ENCODE data around the gene KCNH4.
"Not testable (repeated sequence)": the region's sequence is repeated elsewhere in the genome, so short reads cannot be mapped to it uniquely, and the experiment has no call there.

KCNH4 gene

GRCh38 chr17:42178817-42179216 lies 2.1 kb downstream of the KCNH4 start:
- DNase-seq (ENCODE audit: low spot score), result no peak

- no peak for DNase-seq (ENCODE audit: low spot score)
Measured at GRCh38 chr17:42177684-42178083, 3.3 kb downstream of the KCNH4 start.

DNA sequence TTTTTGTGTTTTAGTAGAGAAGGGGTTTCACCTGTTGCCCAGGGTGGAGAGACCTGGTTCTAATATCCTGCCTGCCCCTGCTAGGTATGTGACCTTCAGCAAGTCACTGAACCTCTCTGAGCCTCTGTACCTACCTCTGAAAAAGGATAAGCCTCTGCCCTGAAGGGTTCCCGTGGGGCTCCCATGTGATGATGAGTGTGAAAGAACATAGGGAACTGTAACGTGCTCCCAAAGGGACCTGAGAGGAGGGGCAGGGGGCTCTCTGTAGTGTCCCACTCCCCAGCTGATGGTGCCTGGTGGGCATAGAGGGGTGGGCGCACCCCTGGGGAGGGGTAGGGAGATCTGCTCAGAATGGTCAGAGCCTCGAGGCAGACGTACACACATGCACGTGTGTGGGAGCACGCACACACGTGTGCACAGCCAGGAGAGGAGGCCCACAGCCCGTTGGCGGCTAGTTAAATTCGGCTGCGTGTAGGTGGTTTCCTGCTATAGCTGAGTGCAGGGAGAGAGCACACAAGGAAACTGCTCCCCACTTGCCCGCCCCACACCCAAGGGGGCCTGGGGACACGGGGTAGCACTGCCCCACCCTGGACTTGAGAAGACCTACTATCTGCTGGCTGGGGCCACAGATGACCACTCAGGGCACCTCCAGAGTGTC lies 6.7 kb downstream of the KCNH4 start:
- no peak for DNase-seq (ENCODE audit: low spot score)

GRCh38 chr17:42171831-42172230 lies 9.1 kb downstream of the KCNH4 start:
- DNase-seq (ENCODE audit: low spot score), result no peak

GRCh38 chr17:42169351-42169750 lies 11.6 kb downstream of the KCNH4 start:
- no peak for DNase-seq (ENCODE audit: low spot score)

GRCh38 chr17:42167807-42168206 lies 13.1 kb downstream of the KCNH4 start:
- DNase-seq (ENCODE audit: low spot score), result no peak

DNA sequence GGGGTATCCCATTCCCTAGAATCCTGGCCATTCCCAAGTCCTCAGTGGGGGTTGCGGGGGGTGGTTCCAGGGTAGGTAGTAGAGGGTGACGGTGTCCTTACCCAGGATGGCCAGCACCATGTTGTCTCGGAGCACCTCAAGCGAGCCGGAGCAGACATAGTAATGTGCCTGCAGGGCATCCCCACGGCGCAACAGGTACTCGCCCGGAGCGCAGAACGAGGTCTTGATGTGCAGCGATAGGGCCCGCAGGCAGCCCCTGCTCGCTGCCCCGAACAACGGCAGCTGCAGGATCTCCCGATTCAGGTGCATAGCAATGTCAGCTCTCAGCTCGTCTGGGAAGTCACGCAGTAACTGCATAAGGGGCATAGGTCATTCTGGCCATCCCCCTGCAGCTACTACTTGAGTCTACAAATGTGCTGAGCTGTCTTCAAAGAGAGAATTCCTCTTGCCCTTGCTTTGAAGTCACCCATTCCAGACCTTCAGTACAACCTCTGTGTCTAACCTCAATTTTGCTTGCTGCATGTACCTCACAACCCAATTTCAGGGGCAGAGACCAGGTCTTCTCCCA lies 14.7 kb downstream of the KCNH4 start:
- no peak for DNase-seq (ENCODE audit: low spot score)

GRCh38 chr17:42165751-42166150 lies 15.2 kb downstream of the KCNH4 start:
- no peak for DNase-seq (ENCODE audit: low spot score)

DNA sequence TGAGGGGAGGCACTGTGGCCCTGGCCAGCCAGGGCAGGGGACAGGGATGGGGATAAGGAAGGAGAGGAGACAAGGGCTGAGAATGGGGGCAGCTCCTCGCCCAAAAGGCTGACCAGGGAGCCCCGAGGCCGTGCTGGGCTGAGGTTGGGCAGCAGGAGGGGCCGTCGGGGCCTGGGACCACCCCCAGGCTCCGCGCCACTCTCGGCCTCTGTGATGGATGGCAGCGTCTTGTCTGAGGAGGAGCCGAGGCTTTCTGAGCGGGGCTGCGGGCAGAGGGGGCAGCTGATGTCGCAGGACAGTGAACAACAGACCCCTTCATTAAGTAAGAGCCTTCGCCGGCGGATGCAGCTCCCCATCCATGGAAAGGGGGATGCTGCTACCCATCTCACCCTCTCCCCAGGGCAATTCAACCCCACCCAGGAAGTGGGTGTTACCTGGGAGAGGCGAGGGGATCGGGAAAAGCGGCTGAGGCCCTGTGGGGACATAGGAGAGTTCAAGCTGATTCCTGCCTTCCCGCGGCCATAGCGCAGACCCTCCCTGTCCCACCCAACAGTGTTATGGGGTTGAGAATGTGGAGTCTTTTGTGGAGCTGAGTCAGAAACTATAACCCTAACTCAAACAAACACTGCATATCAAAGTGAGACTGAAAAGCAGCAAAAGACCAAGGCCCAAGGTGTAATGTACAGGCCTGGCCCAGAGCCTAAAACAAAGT lies 17.1 kb downstream of the KCNH4 start:
- DNase-seq (ENCODE audit: low spot score), result no peak

- DNase-seq (ENCODE audit: low spot score), result no peak
Measured at GRCh38 chr17:42163113-42163512, 17.8 kb downstream of the KCNH4 start.

DNA sequence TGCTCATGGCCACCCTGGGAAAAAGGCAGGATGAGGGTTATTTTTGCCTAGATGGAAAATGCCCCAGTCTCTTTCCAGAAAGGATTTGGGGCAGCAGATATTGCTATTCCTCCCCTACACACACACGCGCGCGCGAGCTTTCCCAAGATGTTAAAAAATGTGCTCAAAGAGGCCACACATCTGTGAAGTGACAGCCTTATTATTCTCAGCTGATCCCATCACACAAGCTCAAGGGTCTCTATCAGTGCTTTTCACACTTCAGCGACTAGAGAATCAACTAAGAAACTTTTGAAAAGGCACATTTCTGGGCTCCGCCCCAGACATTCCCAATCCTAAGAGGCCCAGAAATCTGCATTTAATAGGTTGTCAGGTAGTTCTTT lies 20.4 kb downstream of the KCNH4 start:
- no peak for DNase-seq (ENCODE audit: low spot score)

- DNase-seq (ENCODE audit: low spot score), result no peak
Measured at GRCh38 chr17:42159796-42160530, 21.0 kb downstream of the KCNH4 start.

DNA sequence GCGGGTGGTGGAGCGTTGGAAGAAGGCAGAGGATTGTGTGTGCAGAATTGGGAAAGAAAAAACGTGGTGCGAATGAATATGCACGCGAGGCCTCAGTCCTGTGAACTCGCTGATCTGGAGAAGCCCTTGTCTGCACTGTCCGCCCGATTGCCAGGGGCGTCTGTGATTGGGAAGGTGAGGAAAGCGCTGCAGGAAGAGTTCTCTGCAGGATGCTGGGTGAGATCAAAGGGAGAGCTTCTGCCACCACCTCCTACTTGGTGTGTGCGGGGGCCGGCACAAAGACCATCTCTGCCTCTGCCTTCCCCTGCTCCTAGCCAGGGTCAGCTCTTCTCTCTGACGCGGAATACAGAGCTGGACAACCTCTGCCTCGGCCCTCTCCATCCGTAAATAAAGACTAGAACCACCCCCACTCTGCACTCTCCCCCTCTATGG lies 25.3 kb downstream of the KCNH4 start:
- DNase-seq (ENCODE audit: low spot score), result no peak

- DNase-seq (ENCODE audit: low spot score), result no peak
Measured at GRCh38 chr17:42153919-42154742, 26.8 kb downstream of the KCNH4 start.

- DNase-seq (ENCODE audit: low spot score), result no peak
Measured at GRCh38 chr17:42146911-42147607, 33.9 kb downstream of the KCNH4 start.

DNA sequence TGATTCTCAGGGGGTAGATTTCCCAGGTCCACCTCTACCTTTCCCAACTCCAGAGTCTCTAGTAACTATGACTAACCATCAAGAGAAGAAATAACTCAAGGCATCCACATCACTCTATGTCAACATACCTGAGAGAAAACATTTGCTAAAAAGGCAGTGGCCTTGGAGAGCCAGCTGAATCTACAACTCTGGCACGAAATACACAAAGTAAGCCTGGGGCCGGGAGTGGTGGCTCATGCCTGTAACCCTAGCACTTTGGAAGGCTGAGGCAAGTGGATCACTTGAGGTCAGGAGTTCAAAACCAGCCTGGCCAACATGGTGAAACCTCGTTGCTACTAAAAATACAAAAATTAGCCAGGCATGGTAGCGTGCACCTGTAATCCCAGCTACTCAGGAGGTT lies 37.8 kb downstream of the KCNH4 start:
- not testable (repeated sequence) for DNase-seq (ENCODE audit: low spot score)

DNA sequence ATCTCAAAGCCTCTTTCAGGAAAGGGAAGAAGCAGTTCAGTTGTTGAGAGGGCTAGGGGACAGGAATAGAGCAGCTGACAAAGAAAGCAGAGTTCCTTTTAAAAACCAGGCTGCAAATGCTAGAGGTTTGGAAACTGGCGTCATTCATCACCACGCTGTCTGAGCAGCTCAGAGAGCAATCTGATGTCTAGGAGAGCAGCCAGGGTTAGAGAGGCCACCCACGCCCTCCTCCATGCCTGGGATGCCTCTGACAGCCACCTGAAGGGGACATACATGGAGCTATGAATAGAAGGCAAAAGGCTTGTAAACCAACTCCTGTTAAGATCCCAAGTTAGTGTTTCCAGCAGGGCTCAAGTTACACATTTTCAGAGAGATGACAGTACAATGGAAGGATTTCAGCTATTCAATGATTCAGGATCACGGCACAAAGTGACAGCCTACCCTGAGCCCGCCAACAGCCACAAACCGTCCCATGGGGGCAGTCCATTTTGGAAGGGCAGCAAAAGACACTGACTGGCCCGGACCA lies 38.5 kb downstream of the KCNH4 start:
- DNase-seq (ENCODE audit: low spot score), result peak; percentile 43

DNA sequence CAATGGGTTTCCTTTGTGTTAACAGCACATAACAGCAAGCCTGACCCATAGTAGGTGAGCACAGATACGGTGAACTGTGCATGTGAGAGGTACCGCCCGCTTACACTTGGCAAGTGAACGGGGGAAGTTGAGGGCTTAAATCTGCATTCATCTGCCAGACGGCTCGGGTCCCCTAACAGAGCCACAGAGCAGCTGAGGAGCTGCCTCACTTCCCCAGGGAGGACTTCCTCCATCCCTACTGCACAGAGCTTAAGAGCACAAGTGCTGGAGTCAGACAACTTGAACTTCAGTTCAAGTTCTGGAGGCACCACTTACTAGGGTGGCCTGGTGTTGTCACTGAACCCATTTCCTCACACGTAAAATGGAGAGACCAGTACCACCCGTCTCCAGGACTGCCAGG lies 39.6 kb downstream of the KCNH4 start:
- DNase-seq (ENCODE audit: low spot score), result no peak

DNA sequence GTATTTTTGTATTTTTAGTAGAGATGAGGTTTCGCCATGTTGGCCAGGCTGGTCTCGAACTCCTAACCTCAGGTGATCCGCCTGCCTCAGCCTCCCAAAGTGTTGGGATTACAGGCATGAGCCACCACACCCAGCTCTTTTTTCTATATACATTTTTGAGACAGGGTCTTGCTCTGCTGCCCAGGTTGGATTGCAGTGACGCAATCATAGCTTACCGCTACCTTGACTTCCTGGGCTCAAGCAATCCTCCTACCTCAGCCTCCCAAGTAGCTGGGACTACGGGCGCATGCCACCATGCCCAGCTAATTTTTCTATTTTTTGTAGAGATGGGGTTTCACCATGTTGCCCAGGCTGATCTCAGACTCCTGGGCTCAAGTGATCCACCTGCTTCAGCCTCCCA lies 40.3 kb downstream of the KCNH4 start:
- DNase-seq (ENCODE audit: low spot score), result not testable (repeated sequence)

GRCh38 chr17:42138749-42139492 lies 42.0 kb downstream of the KCNH4 start:
- no peak for DNase-seq (ENCODE audit: low spot score)
